Endothelial cell of umbilical vein (primary cell): ENCODE results near the gene CCL1. TPM values are rescaled to one million over a fixed set of nuclear protein-coding genes. Genes with fewer than 3 reads are reported as not detected.

Experiments used
- BruUV-seq: library from RNA; stranded (reverse); fragments of 400-500 nt; replicated peaks from 2 replicates; lab custom pipeline; 2021; lab: Mats Ljungman, UMichigan
- CTCF ChIA-PET: fragments of 300-600, 350-600 bp; sonication (Branson Sonifier 250); formaldehyde crosslinking; loops from one replicate; lab custom pipeline; 2021; ENCODE audit warnings: antibody characterized with exemption, inconsistent platforms; lab: Charles Lee
- POLR2A ChIA-PET: fragments of 300-600, 350-600 bp; sonication (Branson Sonifier 250); formaldehyde crosslinking; loops from one replicate; lab custom pipeline; 2021; ENCODE audit warnings: antibody characterized with exemption, inconsistent platforms; lab: Charles Lee
- DNase-seq: peaks from one replicate; pipeline ENCODE4 v3.0.0-alpha.2; 2011; ENCODE audit warnings: low read depth, low spot score
- FAIRE-seq: peaks from 2 replicates; lab custom pipeline; 2011; peaks lifted over from hg19 to GRCh38; lab: Jason Lieb, UNC
- H2AFZ ChIP-seq: 2 replicates; pipeline ENCODE4 v1.6.0; 2012; ENCODE audit warnings: low read depth, low read length, control low read depth, inconsistent platforms
- H3K27ac ChIP-seq: 2 replicates; pipeline ENCODE4 v1.5.1; 2011; ENCODE audit warnings: low read depth, mild to moderate bottlenecking, control low read depth, low read length, moderate library complexity; ENCODE audit not compliant: insufficient read depth
- H3K27me3 ChIP-seq, 2 experiments: 2 replicates each; pipeline versions ENCODE4 v1.6.0 to v1.6.1; 2011; ENCODE audit warnings: low read length in 2 of 2, mixed read lengths in 1 of 2; ENCODE audit not compliant: control insufficient read depth in 2 of 2, insufficient read depth in 2 of 2
- H3K36me3 ChIP-seq, 2 experiments: 2 replicates in 1 of 2; 3 replicates in 1 of 2; pipeline ENCODE4 v1.5.1; 2011; ENCODE audit warnings: low read length in 2 of 2, mild to moderate bottlenecking in 1 of 2, moderate library complexity in 1 of 2; ENCODE audit not compliant: control insufficient read depth in 2 of 2, insufficient read depth in 2 of 2; ENCODE audit errors: extremely low read depth in 1 of 2
- H3K4me1 ChIP-seq: 3 replicates; pipeline ENCODE4 v1.5.1; 2011; ENCODE audit warnings: mild to moderate bottlenecking, low read length; ENCODE audit not compliant: control insufficient read depth, insufficient read depth; ENCODE audit errors: extremely low read depth
- H3K4me2 ChIP-seq: 2 replicates; pipeline ENCODE4 v1.6.1; 2011; ENCODE audit warnings: low read length, control low read depth, mixed read lengths; ENCODE audit not compliant: insufficient read depth
- H3K4me3 ChIP-seq, 3 experiments: fragments of 200-600 bp in 1 of 3; sonication (generic), shearing (Covaris generic) in 1 of 3; replicated peaks in 1 of 3; 2 replicates each; pipeline ENCODE4 v1.5.1; 2011 to 2016; ENCODE audit warnings: control low read depth in 3 of 3, low read length in 3 of 3, mild to moderate bottlenecking in 2 of 3, inconsistent platforms in 1 of 3, low read depth in 1 of 3, moderate library complexity in 1 of 3; ENCODE audit not compliant: insufficient read depth in 1 of 3
- H3K79me2 ChIP-seq: 2 replicates; pipeline ENCODE4 v1.6.0; 2012; ENCODE audit warnings: low read length, inconsistent platforms; ENCODE audit not compliant: control insufficient read depth, insufficient read depth
- H3K9ac ChIP-seq: replicated peaks from 2 replicates; pipeline ENCODE3; 2011; ENCODE audit warnings: low read length, control low read depth; ENCODE audit not compliant: insufficient read depth; ENCODE audit errors: extremely low read depth
- H3K9me1 ChIP-seq: replicated peaks from 3 replicates; pipeline ENCODE4 v1.6.0; 2011; ENCODE audit warnings: mild to moderate bottlenecking, low read length; ENCODE audit not compliant: control insufficient read depth, insufficient read depth; ENCODE audit errors: extremely low read depth
- H3K9me3 ChIP-seq: replicated peaks from 2 replicates; pipeline ENCODE4 v1.5.1; 2012; ENCODE audit warnings: low read length, inconsistent platforms; ENCODE audit not compliant: control insufficient read depth, insufficient read depth
- H4K20me1 ChIP-seq: replicated peaks from 2 replicates; pipeline ENCODE3; 2011; ENCODE audit warnings: mild to moderate bottlenecking, low read length; ENCODE audit not compliant: control insufficient read depth, insufficient read depth; ENCODE audit errors: extremely low read depth
- EZH2 ChIP-seq: IDR thresholded peaks from 2 replicates; pipeline ENCODE4 v1.6.1; 2012; ENCODE audit warnings: borderline replicate concordance, low read depth, mild to moderate bottlenecking, moderate library complexity, low read length, inconsistent platforms; ENCODE audit not compliant: severe bottlenecking
- FOS ChIP-seq: IDR thresholded peaks from 2 replicates; pipeline ENCODE4 v1.6.1; 2011; ENCODE audit warnings: mild to moderate bottlenecking, low read length, moderate library complexity, borderline replicate concordance; ENCODE audit not compliant: insufficient read depth
- GATA2 ChIP-seq: IDR thresholded peaks from 2 replicates; pipeline ENCODE4 v1.7.0; 2011; ENCODE audit warnings: low read depth, mild to moderate bottlenecking, moderate library complexity, mixed read lengths, low read length; ENCODE audit not compliant: insufficient read length, insufficient read depth
- JUN ChIP-seq: IDR thresholded peaks from 2 replicates; pipeline ENCODE4 v1.6.1; 2011; ENCODE audit warnings: borderline replicate concordance, low read depth; ENCODE audit not compliant: insufficient read length, insufficient read depth
- MYC ChIP-seq: IDR thresholded peaks from one replicate; pipeline ENCODE4 v1.6.1; 2011; ENCODE audit warnings: mild to moderate bottlenecking, low read depth, low read length
- POLR2A ChIP-seq: IDR thresholded peaks from 2 replicates; pipeline ENCODE4 v1.6.1; 2012; ENCODE audit warnings: low read depth, mild to moderate bottlenecking, control low read depth, low read length
- POLR2AphosphoS5 ChIP-seq: IDR thresholded peaks from 2 replicates; pipeline ENCODE4 v1.6.1; 2012; ENCODE audit warnings: low read depth, mild to moderate bottlenecking, control low read depth, low read length, moderate library complexity; ENCODE audit not compliant: insufficient read depth
- dilution Hi-C: fragments of 300-500 bp; cut with MboI; formaldehyde crosslinking; loops from one replicate; pipeline ENCODE4 v1.15.0; 2019; ENCODE audit warnings: low sequenced_read_pairs; ENCODE audit not compliant: extremely low pct_ligation_motif_present
- intact Hi-C: fragments of 100-400 bp; cut with micrococcal nuclease; formaldehyde crosslinking; loops from one replicate; pipeline ENCODE4 v1.10.0; 2022
- polyA plus RNA-seq, 4 experiments: library from polyadenylated mRNA; depleted of rRNA in 3 of 4; stranded (reverse) in 3 of 4; unstranded in 1 of 4; fragments of >200 nt; gene quantifications; 2 replicates each; pipeline versions ENCODE4 v1.2.1 to v1.2.3, GENCODE V29; 2011 to 2012; ENCODE audit warnings: missing spikeins in 1 of 4
- total RNA-seq: library from RNA; stranded (reverse); gene quantifications from 2 replicates; pipeline ENCODE4 v1.2.3, GENCODE V29; 2021
- TF ChIP-seq, protein P1 (sequence below), 2 donors: IDR thresholded peaks; 1 replicate in 1 of 2; 2 replicates in 1 of 2; pipeline ENCODE4 v1.5.1; 2011; ENCODE audit warnings: low read length in 2 of 2, mild to moderate bottlenecking in 2 of 2, moderate library complexity in 2 of 2, control low read depth in 1 of 2, inconsistent platforms in 1 of 2, low read depth in 1 of 2; ENCODE audit not compliant: insufficient read depth in 1 of 2; ENCODE audit errors: extremely low read depth in 1 of 2
- TF ChIP-seq, protein P2 (sequence below): IDR thresholded peaks from 2 replicates; pipeline ENCODE4 v1.6.1; 2011; ENCODE audit not compliant: insufficient read depth, insufficient read length

Gene CCL1
- total and polyA plus RNA-seq, 2 donors (not counting 3 experiments of a cell fraction or from before 2014, with no cell fraction given) = not detected

DNA sequence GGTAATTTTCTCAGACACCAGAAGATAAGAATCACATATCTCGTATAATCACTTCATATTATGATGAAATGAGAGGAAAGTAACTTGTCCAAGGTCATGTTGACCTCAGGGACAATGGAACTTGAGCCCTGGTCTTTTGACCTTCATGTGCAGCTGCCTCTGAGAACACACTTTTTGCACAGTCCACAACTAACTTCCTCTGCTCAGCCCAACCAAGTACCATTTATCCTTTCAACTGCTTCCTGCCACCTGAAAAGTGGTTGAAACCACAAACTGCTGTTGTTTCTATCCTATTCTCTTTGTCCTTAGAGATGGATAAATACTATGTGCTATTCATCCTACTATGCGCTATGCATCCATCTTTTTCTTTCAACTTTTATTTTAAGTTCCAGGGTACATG is 2.3 kb upstream of the CCL1 start:
- dilution Hi-C loops = no loop called here
- H3K9ac ChIP-seq = no peak overlapping the region
- H3K36me3 ChIP-seq = no peaks in the 10 kb centered on the region
- FAIRE-seq (no peak), DNase-seq (peak; percentile 8)
- H3K9me3 ChIP-seq = no peaks in the 10 kb centered on the region
- TF ChIP-seq, protein P1, sequence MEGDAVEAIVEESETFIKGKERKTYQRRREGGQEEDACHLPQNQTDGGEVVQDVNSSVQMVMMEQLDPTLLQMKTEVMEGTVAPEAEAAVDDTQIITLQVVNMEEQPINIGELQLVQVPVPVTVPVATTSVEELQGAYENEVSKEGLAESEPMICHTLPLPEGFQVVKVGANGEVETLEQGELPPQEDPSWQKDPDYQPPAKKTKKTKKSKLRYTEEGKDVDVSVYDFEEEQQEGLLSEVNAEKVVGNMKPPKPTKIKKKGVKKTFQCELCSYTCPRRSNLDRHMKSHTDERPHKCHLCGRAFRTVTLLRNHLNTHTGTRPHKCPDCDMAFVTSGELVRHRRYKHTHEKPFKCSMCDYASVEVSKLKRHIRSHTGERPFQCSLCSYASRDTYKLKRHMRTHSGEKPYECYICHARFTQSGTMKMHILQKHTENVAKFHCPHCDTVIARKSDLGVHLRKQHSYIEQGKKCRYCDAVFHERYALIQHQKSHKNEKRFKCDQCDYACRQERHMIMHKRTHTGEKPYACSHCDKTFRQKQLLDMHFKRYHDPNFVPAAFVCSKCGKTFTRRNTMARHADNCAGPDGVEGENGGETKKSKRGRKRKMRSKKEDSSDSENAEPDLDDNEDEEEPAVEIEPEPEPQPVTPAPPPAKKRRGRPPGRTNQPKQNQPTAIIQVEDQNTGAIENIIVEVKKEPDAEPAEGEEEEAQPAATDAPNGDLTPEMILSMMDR (IDR thresholded peaks at IDR 0.05; ENCODE audit: extremely low read depth in 1 of 2, insufficient read depth in 1 of 2, low read depth in 1 of 2, low read length in 2 of 2) = no peak
- TF ChIP-seq GATA2 (no peak), POLR2A (no peak), JUN (no peak), POLR2AphosphoS5 (no peak), EZH2 (no peak), FOS (no peak), MYC (no peak)
- TF ChIP-seq, protein P2, sequence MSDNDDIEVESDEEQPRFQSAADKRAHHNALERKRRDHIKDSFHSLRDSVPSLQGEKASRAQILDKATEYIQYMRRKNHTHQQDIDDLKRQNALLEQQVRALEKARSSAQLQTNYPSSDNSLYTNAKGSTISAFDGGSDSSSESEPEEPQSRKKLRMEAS = no peak
- H3K27ac ChIP-seq = no peak overlapping the region
- POLR2A ChIA-PET = no interaction called here
- CTCF ChIA-PET = interaction anchor here (5.8 kb wide), 1 partner anchor 196 kb away, joined by 197 read pairs; no protein-coding TSS in a partner anchor
- intact Hi-C loops = no loop called here
- peaks cover 11% of the 10 kb centered on the region for H3K4me1 ChIP-seq
- no peaks in the 10 kb centered on the region for H4K20me1 ChIP-seq
- BruUV-seq = no TSS peak
- H3K79me2 ChIP-seq = no peaks in the 10 kb centered on the region
- H2AFZ ChIP-seq = no peak overlapping the region
- no peaks in the 10 kb centered on the region for H3K9me1 ChIP-seq
- H3K27me3 ChIP-seq = no peaks in the 10 kb centered on the region
- H3K4me2 ChIP-seq = no peak overlapping the region
- H3K4me3 ChIP-seq = no peak overlapping the region
